Esophagus squamous epithelium (tissue), 5 donors: ENCODE measurements around the gene OR10G3. TPM values are rescaled to one million over a fixed set of nuclear protein-coding genes. Genes with fewer than 3 reads are reported as not detected.

Experiments used
- DNase-seq: peaks from one replicate; lab custom pipeline; 2025; lab: John Stamatoyannopoulos, UW
- H3K27ac ChIP-seq, 4 donors: fragments of 200-600 bp; sonication (generic); one replicate each; pipeline ENCODE4 v1.5.1; 2016 to 2019; ENCODE audit warnings: mild to moderate bottlenecking in 1 of 4
- H3K27me3 ChIP-seq, 4 donors: fragments of 200-600 bp; sonication (generic); 1 replicate in 3 of 4; 2 replicates in 1 of 4; pipeline versions ENCODE4 v1.5.1 to v1.6.0; 2017 to 2021; ENCODE audit warnings: antibody characterized with exemption in 1 of 4
- H3K36me3 ChIP-seq, 3 donors: fragments of 200-600 bp; sonication (generic); one replicate each; pipeline ENCODE4 v1.5.1; 2016 to 2019
- H3K4me1 ChIP-seq, 3 donors: fragments of 200-600 bp; sonication (generic); one replicate each; pipeline ENCODE4 v1.5.1; 2017 to 2019
- H3K4me3 ChIP-seq, 4 donors: fragments of 200-600 bp; sonication (generic); 1 replicate in 3 of 4; 2 replicates in 1 of 4; pipeline ENCODE4 v1.5.1; 2016 to 2019; ENCODE audit warnings: mild to moderate bottlenecking in 2 of 4, moderate library complexity in 1 of 4
- H3K9me3 ChIP-seq, 3 donors: fragments of 200-600 bp; sonication (generic); one replicate each; pipeline ENCODE4 v1.5.1; 2016 to 2019
- CTCF ChIP-seq, 6 experiments: fragments of 450-650 bp in 4 of 6; fragments of 200-600 bp in 2 of 6; sonication (generic) in 2 of 6; IDR thresholded peaks; one replicate each; pipeline ENCODE4 v1.5.1; 2016 to 2019; ENCODE audit warnings: antibody characterized with exemption in 6 of 6, mild to moderate bottlenecking in 4 of 6, moderate library complexity in 4 of 6
- POLR2A ChIP-seq, 4 donors: fragments of 450-650 bp; IDR thresholded peaks; one replicate each; pipeline ENCODE4 v1.6.1; 2017; ENCODE audit warnings: antibody characterized with exemption in 4 of 4, mild to moderate bottlenecking in 4 of 4, moderate library complexity in 3 of 4
- WGBS, 2 donors: methylation state at CpG; one replicate each; pipeline ENCODE4 v1.1.5; 2018; 5-methylcytosine and 5-hydroxymethylcytosine counted together
- intact Hi-C: fragments of 100-400 bp; cut with DNase I; formaldehyde crosslinking; loops from one replicate; pipeline ENCODE4 v1.15.0; 2022
- total RNA-seq, 4 donors: library from RNA; depleted of rRNA; stranded (reverse); fragments of >200 nt; gene quantifications; one replicate each; pipeline ENCODE4 v1.1.0, GENCODE V29; 2016
- donor health status: DM: yes; HTN: yes; CAD: no.

Gene OR10G3
- total RNA-seq, 4 donors from 2014 or later = not detected

- H3K4me1 ChIP-seq = no peaks in the 10 kb centered on the region
- no peaks in the 10 kb centered on the region for H3K9me3 ChIP-seq
- DNase-seq = no peak
- WGBS, 2 donors = 66 to 72% methylated on average over 2 of the region's 2 CpGs
- intact Hi-C loops = no loop called here
- H3K27me3 ChIP-seq = no peaks in the 10 kb centered on the region
- no peaks in the 10 kb centered on the region for H3K36me3 ChIP-seq
- no peak overlapping the region for H3K4me3 ChIP-seq
- no peak overlapping the region for H3K27ac ChIP-seq
- TF ChIP-seq CTCF (IDR thresholded peaks at IDR 0.05) (no peak), POLR2A (IDR thresholded peaks at IDR 0.05) (no peak)
These were observed 61.2 kb downstream of the OR10G3 start for GRCh38 chr14:21518725-21519124.

Other genes starting within 250 kb of the OR10G3 start
- 10 to 100 TPM; 24.8 to 67.7 (median 47.8) TPM for gene SUPT16H, start 196.1 kb downstream of the OR10G3 start, total RNA-seq
- gene CHD8, start 124.0 kb downstream of the OR10G3 start, total RNA-seq = 10 to 100 TPM; 43.8 to 51.9 (median 47.6) TPM
- 10 to 100 TPM in 3 of 4 donors, 1 to 10 TPM in 1; 6.3 to 20.4 (median 11.4) TPM for gene RAB2B, start 103.1 kb downstream of the OR10G3 start, total RNA-seq
- 10 to 100 TPM; 36.2 to 51.3 (median 48.4) TPM for gene TOX4, start 102.9 kb downstream of the OR10G3 start, total RNA-seq
- gene METTL3, start 68.7 kb downstream of the OR10G3 start, total RNA-seq = 10 to 100 TPM; 26.0 to 65.0 (median 33.7) TPM
- 1 to 10 TPM in 3 of 4 donors, under 1 TPM in 1; 0.83 to 5.1 (median 1.9) TPM for gene SALL2, start 53.7 kb downstream of the OR10G3 start, total RNA-seq
- not detected for gene OR10G2, start 54.9 kb upstream of the OR10G3 start, total RNA-seq
- gene OR4E2, start 73.8 kb upstream of the OR10G3 start, total RNA-seq = not detected
- not detected for gene OR4E1, start 93.7 kb upstream of the OR10G3 start, total RNA-seq